Neural cell (in vitro differentiated cells): ENCODE data around the gene SPAG8.

Source experiments
- CTCF ChIP-seq: fragments of 450-650 bp; IDR thresholded peaks from 2 replicates; pipeline ENCODE4 v1.5.1; 2014; ENCODE audit warnings: antibody characterized with exemption, mild to moderate bottlenecking, moderate library complexity; ENCODE audit not compliant: poor library complexity, severe bottlenecking
- EZH2 ChIP-seq: fragments of 200-600, 300-800 bp; shearing (Covaris generic), sonication (generic); IDR thresholded peaks from 2 replicates; pipeline ENCODE4 v1.6.1; 2014; ENCODE audit warnings: antibody characterized with exemption, low read length, borderline replicate concordance, mild to moderate bottlenecking; ENCODE audit not compliant: insufficient read depth, poor library complexity, severe bottlenecking
- POLR2AphosphoS5 ChIP-seq: IDR thresholded peaks from 2 replicates; pipeline ENCODE4 v1.6.1; 2012
- TAF1 ChIP-seq: IDR thresholded peaks from 2 replicates; pipeline ENCODE4 v1.6.1; 2012; ENCODE audit warnings: low read depth

GRCh38 chr9:35814106-35814840, 2.2 kb upstream of the SPAG8 start:
- TF ChIP-seq CTCF (peak; percentile 41), EZH2 (no peak), TAF1 (no peak), POLR2AphosphoS5 (no peak)
